Measurements from ENCODE around the gene CRP.
"Not testable (repeated sequence)": the region's sequence is repeated elsewhere in the genome, so short reads cannot be mapped to it uniquely, and the experiment has no call there.

Gene CRP

GRCh38 chr1:159699653-159700052, 14.7 kb downstream of the CRP start:
- DNase-seq (ENCODE audit: low read depth) = no peak

DNA sequence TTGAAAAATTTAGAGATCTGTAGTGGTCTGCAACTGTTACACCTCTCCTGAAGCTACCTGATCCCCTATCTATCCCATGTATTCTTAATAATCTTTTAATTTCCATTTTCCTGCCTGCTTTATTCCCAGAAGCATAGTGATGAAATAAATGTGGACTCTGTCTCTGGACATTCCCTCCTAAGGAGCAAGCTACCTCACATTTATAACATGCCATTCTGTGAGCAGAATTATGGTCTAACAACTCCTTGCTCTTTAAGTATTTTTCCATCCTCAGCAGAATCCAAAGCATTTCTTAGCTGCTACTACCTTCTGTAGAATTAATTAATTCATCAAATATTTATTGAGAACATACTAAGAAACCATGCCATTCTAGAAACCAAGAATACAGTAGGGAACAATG, 15.1 kb downstream of the CRP start:
- no peak for DNase-seq (ENCODE audit: low read depth)

- DNase-seq (ENCODE audit: low read depth) = no peak
These were observed 26.9 kb downstream of the CRP start for GRCh38 chr1:159687511-159687910.

GRCh38 chr1:159686599-159687299, 27.6 kb downstream of the CRP start:
- no peak for DNase-seq (ENCODE audit: low read depth)

GRCh38 chr1:159678939-159679338, 35.5 kb downstream of the CRP start:
- no peak for DNase-seq (ENCODE audit: low read depth)

- no peak for DNase-seq (ENCODE audit: low read depth)
These were observed 39.3 kb downstream of the CRP start for GRCh38 chr1:159675046-159675445.

DNA sequence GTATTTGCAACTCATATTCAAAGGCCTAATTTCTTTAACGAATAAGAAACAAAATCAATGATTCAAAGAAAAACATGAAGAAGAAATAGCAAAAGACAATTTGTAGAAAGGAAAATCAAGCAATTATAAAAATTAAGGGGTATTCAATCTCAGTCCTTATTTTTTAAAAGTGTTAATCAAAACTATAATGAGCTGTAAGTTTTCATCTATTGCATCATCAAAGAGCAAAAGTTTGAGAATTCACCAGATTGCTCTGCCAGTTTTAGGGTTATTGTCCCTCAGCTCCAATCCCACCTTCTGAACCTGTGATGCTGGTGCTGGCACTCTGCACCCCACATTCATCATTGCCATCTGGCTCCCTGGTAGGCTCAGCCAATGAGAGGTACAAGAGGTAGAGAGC, 42.0 kb downstream of the CRP start:
- DNase-seq (ENCODE audit: low read depth) = not testable (repeated sequence)

DNA sequence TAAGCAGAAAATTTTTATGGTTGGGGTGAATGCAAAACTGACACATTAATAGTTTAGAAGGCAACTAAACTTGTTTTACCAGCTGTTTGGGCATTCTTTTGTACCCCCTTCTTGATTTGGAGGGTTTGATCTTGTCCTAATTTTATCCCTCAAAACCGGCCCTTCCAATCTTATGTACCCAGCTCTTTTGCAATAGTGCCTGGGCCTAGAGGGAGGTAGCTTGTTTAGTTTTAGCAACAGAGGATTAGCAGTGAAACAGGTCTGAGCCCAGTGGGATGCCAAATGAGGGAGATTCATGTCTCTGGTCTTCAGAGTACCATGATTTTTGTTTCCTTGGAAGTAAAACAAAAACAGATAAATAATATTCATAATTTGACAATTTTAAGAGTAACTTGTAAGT, 45.1 kb downstream of the CRP start:
- no peak for DNase-seq (ENCODE audit: low read depth)

- no peak for DNase-seq (ENCODE audit: low read depth)
These were observed 45.6 kb downstream of the CRP start for GRCh38 chr1:159668739-159669138.

DNA sequence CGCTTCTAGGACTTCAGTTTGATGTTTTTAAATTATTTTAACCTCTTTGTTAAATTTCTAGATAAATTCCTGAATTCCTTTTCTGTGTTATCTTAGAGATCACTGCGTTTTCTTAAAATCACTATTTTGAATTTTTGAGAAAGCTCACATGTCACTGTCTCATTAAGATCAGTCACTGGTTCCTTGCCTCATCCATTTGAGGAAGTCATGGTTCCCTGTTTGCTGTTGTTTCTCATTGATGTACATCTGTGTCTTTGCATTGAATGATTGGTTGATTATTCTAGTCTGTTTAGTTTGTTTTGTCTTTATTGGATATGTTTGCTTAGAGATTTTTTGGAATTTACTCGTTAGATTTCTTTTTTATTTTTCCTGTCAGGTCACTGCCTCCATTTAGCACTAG, 50.1 kb downstream of the CRP start:
- no peak for DNase-seq (ENCODE audit: low read depth)

DNA sequence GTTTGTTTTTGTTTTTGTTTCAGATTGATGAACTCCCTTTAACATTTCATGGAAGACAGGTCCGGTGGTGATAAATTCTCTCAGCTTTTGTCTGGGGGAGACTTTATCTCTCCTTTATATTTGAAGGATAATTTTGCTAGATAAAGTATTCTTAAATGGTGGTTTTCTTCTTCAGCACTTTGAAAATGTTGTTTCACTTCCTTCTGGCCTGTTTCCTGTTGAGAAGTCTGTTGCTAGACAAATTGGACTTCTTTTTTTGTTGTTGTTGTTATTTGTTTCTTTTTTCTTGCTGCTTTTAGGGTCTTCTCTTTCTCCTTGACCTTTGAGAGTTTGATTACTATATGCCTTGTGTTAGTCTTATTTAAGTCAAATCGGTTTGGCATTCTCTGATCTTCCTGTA, 50.8 kb downstream of the CRP start:
- DNase-seq (ENCODE audit: low read depth) = no peak
